Activated T-cell treated with anti-CD3 and anti-CD28 coated beads for 1 hour (primary cell): Measurements from ENCODE around the gene BDKRB2.

Source experiments
- DNase-seq: peaks from one replicate; pipeline ENCODE4 v3.0.0-alpha.2; 2020; ENCODE audit warnings: low read depth

Gene BDKRB2

GRCh38 chr14:96204151-96205058, at the start of gene BDKRB2:
Gene BDKRB2, plus strand, starts transcription at chr14:96204839. Its CDS starts 32,269 bp downstream, at chr14:96237108.
- DNase-seq, result no peak

- no peak for DNase-seq
Measured at GRCh38 chr14:96154900-96155299, 49.7 kb upstream of the BDKRB2 start.

- no peak for DNase-seq
Measured at GRCh38 chr14:96156804-96157760, 47.6 kb upstream of the BDKRB2 start.

- no peak for DNase-seq
Measured at GRCh38 chr14:96158735-96159134, 45.9 kb upstream of the BDKRB2 start.

GRCh38 chr14:96160076-96160912, 44.3 kb upstream of the BDKRB2 start:
- no peak for DNase-seq

GRCh38 chr14:96160913-96161310, 43.7 kb upstream of the BDKRB2 start:
- DNase-seq, result no peak

- no peak for DNase-seq
Measured at GRCh38 chr14:96161636-96162035, 43.0 kb upstream of the BDKRB2 start.

GRCh38 chr14:96162265-96162664, 42.4 kb upstream of the BDKRB2 start:
- DNase-seq, result no peak

GRCh38 chr14:96162741-96163140, 41.9 kb upstream of the BDKRB2 start:
- no peak for DNase-seq

GRCh38 chr14:96164861-96165490, 39.7 kb upstream of the BDKRB2 start:
- no peak for DNase-seq

- no peak for DNase-seq
Measured at GRCh38 chr14:96165493-96166436, 38.9 kb upstream of the BDKRB2 start.

- DNase-seq, result no peak
Measured at GRCh38 chr14:96166461-96167223, 38.0 kb upstream of the BDKRB2 start.

- no peak for DNase-seq
Measured at GRCh38 chr14:96167224-96168148, 37.2 kb upstream of the BDKRB2 start.

- DNase-seq, result no peak
Measured at GRCh38 chr14:96168581-96168980, 36.1 kb upstream of the BDKRB2 start.

GRCh38 chr14:96170961-96171592, 33.6 kb upstream of the BDKRB2 start:
- no peak for DNase-seq

- no peak for DNase-seq
Measured at GRCh38 chr14:96173636-96174475, 30.8 kb upstream of the BDKRB2 start.

- no peak for DNase-seq
Measured at GRCh38 chr14:96176275-96176674, 28.4 kb upstream of the BDKRB2 start.
